ENCODE results near the gene AMIGO3.
"Not testable (repeated sequence)": the region's sequence is repeated elsewhere in the genome, so short reads cannot be mapped to it uniquely, and the experiment has no call there.

The AMIGO3 gene

GRCh38 chr3:49719214-49719884 lies at the start of gene AMIGO3:
Gene AMIGO3, minus strand, starts transcription at chr3:49719684. Its CDS starts 219 bp downstream, at chr3:49719465.
- DNase-seq = peak; percentile 90
- in situ Hi-C loops (cut with HindIII; ENCODE audit: low pct_ligation_motif_present, low pct_unique_long_range_greater_than_20kb, low sequenced_read_pairs) = no loop called here

- in situ Hi-C loops (cut with HindIII; ENCODE audit: low pct_ligation_motif_present, low pct_unique_long_range_greater_than_20kb, low sequenced_read_pairs) = no loop called here
- no peak for DNase-seq
Measured at GRCh38 chr3:49763981-49764380, 44.5 kb upstream of the AMIGO3 start.

- DNase-seq = no peak
- in situ Hi-C loops (cut with HindIII; ENCODE audit: low pct_ligation_motif_present, low pct_unique_long_range_greater_than_20kb, low sequenced_read_pairs) = no loop called here
Measured at GRCh38 chr3:49761661-49762060, 42.2 kb upstream of the AMIGO3 start.

GRCh38 chr3:49759226-49759625 lies 39.7 kb upstream of the AMIGO3 start:
- in situ Hi-C loops (cut with HindIII; ENCODE audit: low pct_ligation_motif_present, low pct_unique_long_range_greater_than_20kb, low sequenced_read_pairs) = no loop called here
- DNase-seq = no peak

GRCh38 chr3:49757197-49757596 lies 37.7 kb upstream of the AMIGO3 start:
- DNase-seq = no peak
- in situ Hi-C loops (cut with HindIII; ENCODE audit: low pct_ligation_motif_present, low pct_unique_long_range_greater_than_20kb, low sequenced_read_pairs) = no loop called here

GRCh38 chr3:49756036-49756435 lies 36.6 kb upstream of the AMIGO3 start:
- no peak for DNase-seq
- in situ Hi-C loops (cut with HindIII; ENCODE audit: low pct_ligation_motif_present, low pct_unique_long_range_greater_than_20kb, low sequenced_read_pairs) = no loop called here

GRCh38 chr3:49754536-49754935 lies 35.1 kb upstream of the AMIGO3 start:
- in situ Hi-C loops (cut with HindIII; ENCODE audit: low pct_ligation_motif_present, low pct_unique_long_range_greater_than_20kb, low sequenced_read_pairs) = no loop called here

GRCh38 chr3:49751501-49751900 lies 32.0 kb upstream of the AMIGO3 start:
- DNase-seq = no peak
- in situ Hi-C loops (cut with HindIII; ENCODE audit: low pct_ligation_motif_present, low pct_unique_long_range_greater_than_20kb, low sequenced_read_pairs) = no loop called here

More at GRCh38 chr3:49754536-49754935, 35.1 kb upstream of the AMIGO3 start:
- DNase-seq = no peak

GRCh38 chr3:49750056-49750455 lies 30.6 kb upstream of the AMIGO3 start:
- DNase-seq = no peak
- in situ Hi-C loops (cut with HindIII; ENCODE audit: low pct_ligation_motif_present, low pct_unique_long_range_greater_than_20kb, low sequenced_read_pairs) = no loop called here

GRCh38 chr3:49748874-49749273 lies 29.4 kb upstream of the AMIGO3 start:
- in situ Hi-C loops (cut with HindIII; ENCODE audit: low pct_ligation_motif_present, low pct_unique_long_range_greater_than_20kb, low sequenced_read_pairs); DNase-seq: not testable (repeated sequence)

- in situ Hi-C loops (cut with HindIII; ENCODE audit: low pct_ligation_motif_present, low pct_unique_long_range_greater_than_20kb, low sequenced_read_pairs) = no loop called here
- DNase-seq = no peak
Measured at GRCh38 chr3:49747792-49748480, 28.5 kb upstream of the AMIGO3 start.

GRCh38 chr3:49745986-49746385 lies 26.5 kb upstream of the AMIGO3 start:
- DNase-seq = no peak
- in situ Hi-C loops (cut with HindIII; ENCODE audit: low pct_ligation_motif_present, low pct_unique_long_range_greater_than_20kb, low sequenced_read_pairs) = no loop called here

- in situ Hi-C loops (cut with HindIII; ENCODE audit: low pct_ligation_motif_present, low pct_unique_long_range_greater_than_20kb, low sequenced_read_pairs) = no loop called here
- no peak for DNase-seq
Measured at GRCh38 chr3:49740427-49740826, 20.9 kb upstream of the AMIGO3 start.

- DNase-seq = no peak
- in situ Hi-C loops (cut with HindIII; ENCODE audit: low pct_ligation_motif_present, low pct_unique_long_range_greater_than_20kb, low sequenced_read_pairs) = no loop called here
Measured at GRCh38 chr3:49738067-49738713, 18.7 kb upstream of the AMIGO3 start.

- in situ Hi-C loops (cut with HindIII; ENCODE audit: low pct_ligation_motif_present, low pct_unique_long_range_greater_than_20kb, low sequenced_read_pairs) = no loop called here
Measured at GRCh38 chr3:49734752-49735151, 15.3 kb upstream of the AMIGO3 start.

GRCh38 chr3:49733551-49733950 lies 14.1 kb upstream of the AMIGO3 start:
- no peak for DNase-seq
- in situ Hi-C loops (cut with HindIII; ENCODE audit: low pct_ligation_motif_present, low pct_unique_long_range_greater_than_20kb, low sequenced_read_pairs) = no loop called here

More at GRCh38 chr3:49734752-49735151, 15.3 kb upstream of the AMIGO3 start:
- no peak for DNase-seq

- DNase-seq = no peak
- in situ Hi-C loops (cut with HindIII; ENCODE audit: low pct_ligation_motif_present, low pct_unique_long_range_greater_than_20kb, low sequenced_read_pairs) = no loop called here
Measured at GRCh38 chr3:49732597-49732996, 13.1 kb upstream of the AMIGO3 start.

GRCh38 chr3:49729966-49730609 lies 10.6 kb upstream of the AMIGO3 start:
- in situ Hi-C loops (cut with HindIII; ENCODE audit: low pct_ligation_motif_present, low pct_unique_long_range_greater_than_20kb, low sequenced_read_pairs) = no loop called here
- no peak for DNase-seq

- no peak for DNase-seq
- in situ Hi-C loops (cut with HindIII; ENCODE audit: low pct_ligation_motif_present, low pct_unique_long_range_greater_than_20kb, low sequenced_read_pairs) = no loop called here
Measured at GRCh38 chr3:49727924-49728361, 8.5 kb upstream of the AMIGO3 start.

Data from ACHN (cell line).